Stimulated activated CD8-positive, alpha-beta memory T cell treated with anti-CD3 and anti-CD28 coated beads, Interleukin-7, amount 100 ng/mL, for 1 hour (primary cell): ENCODE measurements around the gene ELF1.
"Not testable (repeated sequence)": the region's sequence is repeated elsewhere in the genome, so short reads cannot be mapped to it uniquely, and the experiment has no call there.

Source experiments
- DNase-seq, 2 donors: peaks; one replicate each; pipeline ENCODE4 v3.0.0-alpha.2; 2020; ENCODE audit warnings: low read depth in 2 of 2

The ELF1 gene

GRCh38 chr13:40886017-40886416, 133.1 kb downstream of the ELF1 start:
- DNase-seq: no peak

- DNase-seq: not testable (repeated sequence)
Observed at GRCh38 chr13:40884175-40884574, 134.9 kb downstream of the ELF1 start.
